HCEC 1CT (cell line): Measurements from ENCODE around the gene NFIA.
A peak's percentile ranks its signal among the peaks of the same experiment; 100 is the strongest.

Source experiments
- DNase-seq: peaks from one replicate; pipeline ENCODE4 v3.0.0-alpha.2; 2017

Gene NFIA

GRCh38 chr1:61190153-61190552, 107.8 kb downstream of the NFIA start:
- no peak for DNase-seq

GRCh38 chr1:61190618-61191432, 108.5 kb downstream of the NFIA start:
- peak; percentile 45 for DNase-seq

GRCh38 chr1:61191433-61191720, 109.0 kb downstream of the NFIA start:
- DNase-seq: no peak

GRCh38 chr1:61192663-61193330, 110.4 kb downstream of the NFIA start:
- no peak for DNase-seq

GRCh38 chr1:61193808-61194207, 111.4 kb downstream of the NFIA start:
- DNase-seq: no peak

- no peak for DNase-seq
These were observed 116.2 kb downstream of the NFIA start for GRCh38 chr1:61198554-61198953.

- DNase-seq: no peak
These were observed 118.7 kb downstream of the NFIA start for GRCh38 chr1:61201035-61201434.

- DNase-seq: peak; percentile 75
These were observed 120.7 kb downstream of the NFIA start for GRCh38 chr1:61202854-61203598.

GRCh38 chr1:61204528-61204927, 122.2 kb downstream of the NFIA start:
- DNase-seq: no peak

- DNase-seq: no peak
These were observed 125.1 kb downstream of the NFIA start for GRCh38 chr1:61207416-61207815.

- no peak for DNase-seq
These were observed 125.8 kb downstream of the NFIA start for GRCh38 chr1:61208172-61208571.

GRCh38 chr1:61208831-61209230, 126.5 kb downstream of the NFIA start:
- no peak for DNase-seq

- DNase-seq: no peak
These were observed 128.2 kb downstream of the NFIA start for GRCh38 chr1:61210435-61211154.

- no peak for DNase-seq
These were observed 131.1 kb downstream of the NFIA start for GRCh38 chr1:61213245-61214011.

GRCh38 chr1:61215119-61215518, 132.8 kb downstream of the NFIA start:
- DNase-seq: no peak

GRCh38 chr1:61215676-61216289, 133.4 kb downstream of the NFIA start:
- no peak for DNase-seq

- DNase-seq: peak; percentile 11
These were observed 138.2 kb downstream of the NFIA start for GRCh38 chr1:61220536-61220935.

GRCh38 chr1:61221642-61222041, 139.3 kb downstream of the NFIA start:
- no peak for DNase-seq

- no peak for DNase-seq
These were observed 139.9 kb downstream of the NFIA start for GRCh38 chr1:61222240-61222639.

- DNase-seq: no peak
These were observed 140.8 kb downstream of the NFIA start for GRCh38 chr1:61223140-61223539.

GRCh38 chr1:61224609-61225008, 142.2 kb downstream of the NFIA start:
- DNase-seq: no peak

GRCh38 chr1:61225478-61225877, 143.1 kb downstream of the NFIA start:
- DNase-seq: no peak
